Measurements from ENCODE around the gene NACC1. TPM values are rescaled to one million over a fixed set of nuclear protein-coding genes. Genes with fewer than 3 reads are reported as not detected.

NACC1 gene
- total and polyA plus RNA-seq, 2 donors from 2014 or later = 16.7 to 46.1 TPM

- Histone ChIP-seq H3K27ac (ENCODE audit: low read depth in 2 of 2, low read length in 2 of 2) (peak overlapping the region; percentile 98), H3K4me3 (ENCODE audit: low read length in 3 of 3) (peak overlapping the region; percentile 73 to 99 (median 89)), H3K4me1 (ENCODE audit: control insufficient read depth in 2 of 3, insufficient read depth in 2 of 3, low read depth in 1 of 3, low read length in 3 of 3) (peaks cover 0 to 7% (median 0%) of the 10 kb centered on the region in 3 donors), H3K27me3 (ENCODE audit: control insufficient read depth, insufficient read depth, low read length) (no peaks in the 10 kb centered on the region), H3K9ac (ENCODE audit: low read length in 3 of 3) (peak overlapping the region; percentile 65 to 83 (median 73)), H3K36me3 (ENCODE audit: control insufficient read depth in 2 of 3, insufficient read depth in 3 of 3, low read length in 3 of 3) (no peaks in the 10 kb centered on the region), H3K9me3 (ENCODE audit: control insufficient read depth in 2 of 3, insufficient read depth in 1 of 3, low read length in 3 of 3) (no peaks in the 10 kb centered on the region)
- no peak for FAIRE-seq
- TF ChIP-seq CTCF (IDR thresholded peaks at IDR 0.05; ENCODE audit: borderline replicate concordance, extremely low read depth, insufficient read depth) = no peak
- intact Hi-C loops (cut with DNase I) = no loop called here
- peak; percentile 83 to 95 (median 87) for DNase-seq
Measured at GRCh38 chr19:13155472-13156359, 37.7 kb downstream of the NACC1 start.

GRCh38 chr19:13159713-13160112 lies 41.6 kb downstream of the NACC1 start:
- no peak for TF ChIP-seq CTCF (IDR thresholded peaks at IDR 0.05; ENCODE audit: borderline replicate concordance, extremely low read depth, insufficient read depth)
- Histone ChIP-seq H3K27ac (ENCODE audit: low read depth in 2 of 2, low read length in 2 of 2) (no peak overlapping the region), H3K27me3 (ENCODE audit: control insufficient read depth, insufficient read depth, low read length) (no peaks in the 10 kb centered on the region), H3K9ac (ENCODE audit: low read length in 3 of 3) (no peak overlapping the region), H3K4me1 (ENCODE audit: control insufficient read depth in 2 of 3, insufficient read depth in 2 of 3, low read depth in 1 of 3, low read length in 3 of 3) (peaks cover 4 to 25% (median 9%) of the 10 kb centered on the region in 3 donors), H3K4me3 (ENCODE audit: low read length in 3 of 3) (no peak overlapping the region), H3K36me3 (ENCODE audit: control insufficient read depth in 2 of 3, insufficient read depth in 3 of 3, low read length in 3 of 3) (no peaks in the 10 kb centered on the region), H3K9me3 (ENCODE audit: control insufficient read depth in 2 of 3, insufficient read depth in 1 of 3, low read length in 3 of 3) (no peaks in the 10 kb centered on the region)
- intact Hi-C loops (cut with DNase I) = no loop called here
- FAIRE-seq (no peak), DNase-seq (no peak)

GRCh38 chr19:13160557-13160956 lies 42.5 kb downstream of the NACC1 start:
- H3K27ac ChIP-seq (ENCODE audit: low read depth in 2 of 2, low read length in 2 of 2) = no peak overlapping the region
- intact Hi-C loops (cut with DNase I) = no loop called here
- DNase-seq (no peak), FAIRE-seq (no peak)
- H3K4me1 ChIP-seq (ENCODE audit: control insufficient read depth in 2 of 3, insufficient read depth in 2 of 3, low read depth in 1 of 3, low read length in 3 of 3) = peaks cover 7 to 29% (median 15%) of the 10 kb centered on the region in 3 donors
- H3K9ac ChIP-seq (ENCODE audit: low read length in 3 of 3) = no peak overlapping the region
- no peaks in the 10 kb centered on the region for H3K27me3 ChIP-seq (ENCODE audit: control insufficient read depth, insufficient read depth, low read length)
- no peak for TF ChIP-seq CTCF (IDR thresholded peaks at IDR 0.05; ENCODE audit: borderline replicate concordance, extremely low read depth, insufficient read depth)
- H3K4me3 ChIP-seq (ENCODE audit: low read length in 3 of 3) = no peak overlapping the region
- no peaks in the 10 kb centered on the region for H3K36me3 ChIP-seq (ENCODE audit: control insufficient read depth in 2 of 3, insufficient read depth in 3 of 3, low read length in 3 of 3)
- H3K9me3 ChIP-seq (ENCODE audit: control insufficient read depth in 2 of 3, insufficient read depth in 1 of 3, low read length in 3 of 3) = no peaks in the 10 kb centered on the region

Data from kidney (tissue), 14 donors.